Adrenal gland (tissue), 12 donors: ENCODE results near the gene FANCL. TPM values are rescaled to one million over a fixed set of nuclear protein-coding genes. Genes with fewer than 3 reads are reported as not detected.
"Not testable (repeated sequence)": the region's sequence is repeated elsewhere in the genome, so short reads cannot be mapped to it uniquely, and the experiment has no call there.

Experiments used
- DNase-seq, 7 donors: peaks; one replicate each; pipeline ENCODE4 v3.0.0-alpha.2; 2019 to 2020
- H3K27ac ChIP-seq, 5 donors: fragments of 200-600 bp; sonication (generic) in 4 of 5; 1 replicate in 3 of 5; 2 replicates in 2 of 5; pipeline versions ENCODE4 v1.5.1 to v1.8.0; 2016 to 2020; ENCODE audit warnings: mild to moderate bottlenecking in 1 of 5
- H3K27me3 ChIP-seq: fragments of 200-600 bp; 2 replicates; pipeline ENCODE4 v1.8.0; 2021
- H3K36me3 ChIP-seq, 2 donors: fragments of 200-600 bp; replicated peaks in 1 of 2; 1 replicate in 1 of 2; 2 replicates in 1 of 2; pipeline versions ENCODE4 v1.5.1 to v1.8.0; 2018 to 2022
- H3K4me1 ChIP-seq, 2 donors: fragments of 200-600 bp; replicated peaks in 1 of 2; 1 replicate in 1 of 2; 2 replicates in 1 of 2; pipeline versions ENCODE4 v1.5.1 to v1.8.0; 2018 to 2021
- H3K4me3 ChIP-seq, 4 donors: fragments of 200-600 bp; sonication (generic) in 3 of 4; one replicate each; pipeline ENCODE4 v1.5.1; 2016 to 2018
- H3K9me3 ChIP-seq, 3 donors: fragments of 200-600 bp; sonication (generic) in 1 of 3; replicated peaks in 1 of 3; 1 replicate in 2 of 3; 2 replicates in 1 of 3; pipeline versions ENCODE4 v1.5.1 to v1.8.0; 2016 to 2021
- POLR2A ChIP-seq, 2 donors: fragments of 450-650 bp; IDR thresholded peaks; one replicate each; pipeline ENCODE4 v1.6.1; 2017; ENCODE audit warnings: antibody characterized with exemption in 2 of 2, mild to moderate bottlenecking in 2 of 2, moderate library complexity in 1 of 2
- WGBS, 4 donors: extraction: QIAGEN DNeasy Blood & Tissue Kit in 2 of 4; methylation state at CpG; one replicate each; pipeline versions ENCODE4 v1.1.5 to v1.1.7; 2013 to 2017; 5-methylcytosine and 5-hydroxymethylcytosine counted together
- intact Hi-C, 2 donors: fragments of 100-400 bp; cut with DNase I; formaldehyde crosslinking; loops; one replicate each; pipeline versions ENCODE4 v1.14.1 to v1.15.0; 2022 to 2023
- polyA plus RNA-seq, 3 donors: library from polyadenylated mRNA; stranded (reverse); fragments of 200-250 nt in 2 of 3; fragments of 350-450 nt in 1 of 3; fragmentation: Illumina TruSeq in 1 of 3; extraction: RNeasy Lipid Tissue Mini Kit (QIAGEN cat#74804) in 1 of 3; gene quantifications; one replicate each; pipeline ENCODE4 v1.2.3, GENCODE V29; 2013 to 2014
- total RNA-seq, 9 donors: library from RNA; depleted of rRNA in 4 of 9; stranded (reverse); fragments of >200 nt in 4 of 9; fragments of 120-200 nt in 1 of 9; fragmentation: NEBNext Ultra II Directional in 1 of 9; extraction: Animal tissue kit (Norgen Biotek cat#: 25700) in 1 of 9; gene quantifications; one replicate each; pipeline versions ENCODE4 v1.1.0 to v1.2.4, GENCODE V29; 2013 to 2023
- TF ChIP-seq, protein P1 (sequence below), 6 experiments: fragments of 450-650 bp in 4 of 6; fragments of 200-600 bp in 2 of 6; sonication (generic) in 1 of 6; IDR thresholded peaks; 1 replicate in 5 of 6; 2 replicates in 1 of 6; pipeline versions ENCODE4 v1.5.1 to v1.8.0; 2016 to 2021; ENCODE audit warnings: antibody characterized with exemption in 6 of 6, mild to moderate bottlenecking in 2 of 6, moderate library complexity in 1 of 6
- donor health status: healthy with polysubstance abuse.
- donor health status: Bipolar disorder and iron deficiency.
- donor health status: DM: yes; HTN: yes; CAD: no.
- donor health status: DM: no; HTN: no; CAD: no.
- donor health status: DM: no; HTN: no; CAD: no.
- donor health status: DM: yes; HTN: yes; CAD: no.

Gene FANCL
- total and polyA plus RNA-seq, 12 donors = 25.7 to 99.7 (median 55.3) TPM

DNA sequence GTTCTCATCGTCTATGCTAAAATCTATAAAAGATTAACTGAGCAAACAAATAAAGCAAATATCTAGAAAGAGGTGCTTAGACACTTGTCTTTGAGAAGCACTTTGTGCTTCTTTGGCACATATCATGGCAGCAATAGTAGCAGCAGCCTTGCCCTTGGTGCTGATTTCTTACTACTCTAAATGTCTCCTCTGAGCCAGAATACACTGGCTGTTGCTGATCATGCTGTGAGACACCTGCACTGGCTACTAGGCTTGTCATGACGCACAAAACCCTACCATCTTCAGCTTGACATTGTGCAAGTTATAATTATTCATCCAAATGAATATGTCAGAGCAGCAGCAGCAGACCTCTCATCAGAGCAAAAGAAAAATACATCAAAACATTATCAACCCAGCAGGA is 46.7 kb downstream of the FANCL start:
- WGBS, 4 donors = 72 to 91% (median 83%) methylated on average over 2 of the region's 2 CpGs
- peak in 5 of 7 donors; percentile 20 to 69 (median 27) for DNase-seq
- H3K36me3 ChIP-seq = no peaks in the 10 kb centered on the region
- no peak overlapping the region for H3K4me3 ChIP-seq
- intact Hi-C loops = no loop called here
- TF ChIP-seq, protein P1, sequence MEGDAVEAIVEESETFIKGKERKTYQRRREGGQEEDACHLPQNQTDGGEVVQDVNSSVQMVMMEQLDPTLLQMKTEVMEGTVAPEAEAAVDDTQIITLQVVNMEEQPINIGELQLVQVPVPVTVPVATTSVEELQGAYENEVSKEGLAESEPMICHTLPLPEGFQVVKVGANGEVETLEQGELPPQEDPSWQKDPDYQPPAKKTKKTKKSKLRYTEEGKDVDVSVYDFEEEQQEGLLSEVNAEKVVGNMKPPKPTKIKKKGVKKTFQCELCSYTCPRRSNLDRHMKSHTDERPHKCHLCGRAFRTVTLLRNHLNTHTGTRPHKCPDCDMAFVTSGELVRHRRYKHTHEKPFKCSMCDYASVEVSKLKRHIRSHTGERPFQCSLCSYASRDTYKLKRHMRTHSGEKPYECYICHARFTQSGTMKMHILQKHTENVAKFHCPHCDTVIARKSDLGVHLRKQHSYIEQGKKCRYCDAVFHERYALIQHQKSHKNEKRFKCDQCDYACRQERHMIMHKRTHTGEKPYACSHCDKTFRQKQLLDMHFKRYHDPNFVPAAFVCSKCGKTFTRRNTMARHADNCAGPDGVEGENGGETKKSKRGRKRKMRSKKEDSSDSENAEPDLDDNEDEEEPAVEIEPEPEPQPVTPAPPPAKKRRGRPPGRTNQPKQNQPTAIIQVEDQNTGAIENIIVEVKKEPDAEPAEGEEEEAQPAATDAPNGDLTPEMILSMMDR (IDR thresholded peaks at IDR 0.05) = no peak
- TF ChIP-seq POLR2A (IDR thresholded peaks at IDR 0.05) = no peak
- H3K27me3 ChIP-seq = no peaks in the 10 kb centered on the region
- H3K4me1 ChIP-seq = no peaks in the 10 kb centered on the region
- H3K27ac ChIP-seq = no peak overlapping the region
- no peaks in the 10 kb centered on the region for H3K9me3 ChIP-seq

DNA sequence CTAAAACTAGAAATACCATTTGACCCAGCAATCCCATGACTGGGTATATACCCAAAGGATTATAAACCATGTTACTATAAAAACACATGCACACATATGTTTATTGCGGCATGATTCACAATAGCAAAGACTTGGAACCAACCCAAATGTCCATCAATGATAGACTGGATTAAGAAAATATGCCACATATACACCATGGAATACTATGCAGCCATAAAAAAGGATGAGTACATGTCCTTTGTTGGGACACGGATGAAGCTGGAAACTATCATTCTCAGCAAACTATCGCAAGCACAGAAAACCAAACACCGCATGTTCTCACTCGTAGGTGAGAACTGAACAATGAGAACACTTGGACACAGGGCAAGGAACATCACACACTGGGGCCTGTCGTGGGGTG is 54.1 kb downstream of the FANCL start:
- DNase-seq, H3K4me3 ChIP-seq, intact Hi-C loops, H3K9me3 ChIP-seq, H3K36me3 ChIP-seq, H3K4me1 ChIP-seq, H3K27me3 ChIP-seq, H3K27ac ChIP-seq: not testable (repeated sequence)
- WGBS, 4 donors = 94 to 99% (median 97%) methylated on average over 6 of the region's 6 CpGs

DNA sequence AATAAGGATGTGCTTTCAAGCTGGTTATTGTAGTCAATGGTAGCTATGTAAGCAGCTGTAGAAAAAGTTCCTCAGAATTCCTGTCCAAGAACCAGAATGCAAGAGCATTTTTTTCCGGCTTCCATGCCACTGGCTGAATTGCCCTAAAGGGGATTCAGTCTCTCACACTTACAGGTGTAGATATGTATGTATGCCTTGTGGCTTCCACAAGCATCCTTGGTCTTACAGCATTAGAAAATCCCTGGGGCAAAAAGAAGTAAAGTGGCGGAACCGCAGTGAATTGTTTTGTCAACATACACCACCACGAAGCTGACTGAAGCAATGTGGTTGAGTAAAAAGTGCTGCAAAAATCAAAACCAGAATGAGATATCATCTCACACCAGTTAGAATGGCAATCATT is 54.6 kb downstream of the FANCL start:
- H3K27ac ChIP-seq = no peak overlapping the region
- H3K9me3 ChIP-seq = no peaks in the 10 kb centered on the region
- DNase-seq = no peak
- intact Hi-C loops = no loop called here
- peaks cover 0 to 6% of the 10 kb centered on the region in 2 donors for H3K4me1 ChIP-seq
- no peak overlapping the region for H3K4me3 ChIP-seq
- no peak for TF ChIP-seq POLR2A (IDR thresholded peaks at IDR 0.05)
- TF ChIP-seq, protein P1 (IDR thresholded peaks at IDR 0.05) = no peak
- no peaks in the 10 kb centered on the region for H3K36me3 ChIP-seq
- H3K27me3 ChIP-seq = no peaks in the 10 kb centered on the region
- WGBS, 4 donors = 85 to 99% (median 93%) methylated on average over 4 of the region's 4 CpGs

DNA sequence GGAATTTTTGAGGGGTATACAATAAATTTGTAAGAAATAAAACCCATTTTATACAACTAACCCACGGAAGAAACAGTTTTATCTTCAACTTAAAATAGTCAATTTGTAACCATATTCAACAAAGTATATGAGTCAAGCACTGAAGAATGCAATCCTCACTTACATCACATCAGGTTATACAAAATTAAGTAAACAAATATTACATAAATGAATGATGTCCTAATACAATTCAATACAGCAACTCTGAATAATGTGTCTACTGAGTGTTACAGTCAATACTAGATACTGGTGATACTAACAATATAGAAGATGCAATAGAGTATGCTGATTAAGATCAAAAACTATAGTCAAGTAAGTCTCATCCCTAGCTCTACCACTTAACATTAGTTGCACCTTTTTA is 58.6 kb downstream of the FANCL start:
- H3K9me3 ChIP-seq = no peaks in the 10 kb centered on the region
- intact Hi-C loops = no loop called here
- H3K27ac ChIP-seq = no peak overlapping the region
- TF ChIP-seq, protein P1 (IDR thresholded peaks at IDR 0.05) = no peak
- no peak for TF ChIP-seq POLR2A (IDR thresholded peaks at IDR 0.05)
- H3K36me3 ChIP-seq = no peaks in the 10 kb centered on the region
- no peak overlapping the region for H3K4me3 ChIP-seq
- DNase-seq = no peak
- H3K4me1 ChIP-seq = peaks cover 0 to 6% of the 10 kb centered on the region in 2 donors
- no peaks in the 10 kb centered on the region for H3K27me3 ChIP-seq
- 91 to 99% (median 96%) methylated on average over 1 of the region's 1 CpG for WGBS, 4 donors

DNA sequence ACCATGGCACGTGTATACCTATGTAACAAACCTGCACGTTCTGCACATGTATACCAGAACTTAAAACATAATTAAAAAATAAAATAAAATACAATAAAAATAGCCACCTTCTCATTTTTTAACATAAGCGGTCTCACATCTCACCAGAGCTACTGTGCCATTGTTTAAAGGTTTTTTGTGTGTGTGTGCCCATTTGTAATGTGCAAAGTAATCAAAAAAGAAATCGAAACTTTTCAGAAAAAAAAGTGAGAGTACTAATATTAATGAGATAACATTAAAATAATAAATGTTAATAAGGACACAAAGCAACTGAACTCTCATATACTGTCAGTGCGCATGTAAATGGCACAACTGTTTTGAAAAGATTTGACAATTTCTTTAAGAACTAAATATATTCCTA is 60.5 kb downstream of the FANCL start:
- H3K36me3 ChIP-seq = no peaks in the 10 kb centered on the region
- H3K27me3 ChIP-seq = no peaks in the 10 kb centered on the region
- H3K4me1 ChIP-seq = peaks cover 0 to 6% of the 10 kb centered on the region in 2 donors
- no peak overlapping the region for H3K4me3 ChIP-seq
- no peaks in the 10 kb centered on the region for H3K9me3 ChIP-seq
- DNase-seq = no peak
- 96 to 99% (median 98%) methylated on average over 5 of the region's 5 CpGs for WGBS, 4 donors
- intact Hi-C loops = no loop called here
- no peak for TF ChIP-seq POLR2A (IDR thresholded peaks at IDR 0.05)
- TF ChIP-seq, protein P1 (IDR thresholded peaks at IDR 0.05) = no peak
- no peak overlapping the region for H3K27ac ChIP-seq

DNA sequence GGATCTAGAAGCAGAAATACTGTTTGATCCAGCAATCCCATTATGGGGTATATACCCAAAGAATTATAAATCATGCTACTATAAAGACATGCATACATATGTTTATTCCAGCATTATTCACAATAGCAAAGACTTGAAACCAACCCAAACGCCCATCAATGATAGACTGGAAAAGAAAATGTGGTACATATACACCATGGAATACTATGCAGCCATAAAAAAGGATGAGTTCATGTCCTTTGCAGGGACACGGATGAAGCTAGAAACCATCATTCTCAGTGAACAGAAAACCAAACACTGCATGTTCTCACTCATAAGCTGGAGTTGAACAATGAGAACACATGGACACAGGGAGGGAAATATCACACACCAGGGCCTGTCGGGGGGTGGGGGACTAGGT is 61.0 kb downstream of the FANCL start:
- H3K27me3 ChIP-seq, H3K4me1 ChIP-seq, DNase-seq, H3K27ac ChIP-seq, H3K4me3 ChIP-seq, intact Hi-C loops, H3K36me3 ChIP-seq, H3K9me3 ChIP-seq: not testable (repeated sequence)
- WGBS, 4 donors = 97 to 100% (median 99%) methylated on average over 3 of the region's 3 CpGs

DNA sequence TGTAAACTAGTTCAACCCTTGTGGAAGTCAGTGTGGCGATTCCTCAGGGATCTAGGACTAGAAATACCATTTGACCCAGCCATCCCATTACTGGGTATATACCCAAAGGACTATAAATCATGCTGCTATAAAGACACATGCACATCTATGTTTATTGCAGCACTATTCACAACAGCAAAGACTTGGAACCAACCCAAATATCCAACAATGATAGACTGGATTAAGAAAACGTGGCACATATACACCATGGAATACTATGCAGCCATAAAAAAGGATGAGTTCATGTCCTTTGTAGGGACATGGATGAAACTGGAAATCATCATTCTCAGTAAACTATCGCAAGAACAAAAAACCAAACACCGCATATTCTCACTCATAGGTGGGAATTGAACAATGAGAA is 63.9 kb downstream of the FANCL start:
- H3K4me1 ChIP-seq, DNase-seq, H3K27ac ChIP-seq, intact Hi-C loops, H3K27me3 ChIP-seq, H3K9me3 ChIP-seq, H3K36me3 ChIP-seq, H3K4me3 ChIP-seq: not testable (repeated sequence)
- WGBS, 4 donors = 83 to 100% (median 91%) methylated on average over 1 to 2 of the region's 4 CpGs

DNA sequence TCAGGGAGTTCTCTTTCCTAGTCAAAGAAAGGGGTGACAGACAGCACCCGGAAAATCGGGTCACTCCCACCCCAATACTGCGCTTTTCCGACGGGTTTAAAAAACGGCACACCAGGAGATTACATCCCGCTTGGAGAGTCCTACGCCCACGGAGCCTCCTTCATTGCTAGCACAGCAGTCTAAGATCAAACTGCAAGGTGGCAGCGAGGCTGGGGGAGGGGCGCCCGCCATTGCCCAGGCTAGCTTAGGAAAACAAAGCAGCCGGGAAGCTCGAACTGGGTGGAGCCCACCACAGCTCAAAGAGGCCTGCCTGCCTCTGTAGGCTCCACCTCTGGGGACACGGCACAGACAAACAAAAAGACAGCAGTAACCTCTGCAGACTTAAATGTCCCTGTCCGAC is 69.3 kb downstream of the FANCL start:
- 91 to 97% (median 95%) methylated on average over 10 to 16 of the region's 16 CpGs for WGBS, 4 donors

More for the DNA sequence above, 69.3 kb downstream of the FANCL start:
- DNase-seq, H3K4me3 ChIP-seq, H3K27ac ChIP-seq, intact Hi-C loops, H3K27me3 ChIP-seq, H3K36me3 ChIP-seq, H3K9me3 ChIP-seq, H3K4me1 ChIP-seq: not testable (repeated sequence)
